T47D (cell line): ENCODE data around the gene KIF2C.
"Not testable (repeated sequence)": the region's sequence is repeated elsewhere in the genome, so short reads cannot be mapped to it uniquely, and the experiment has no call there.

Experiments used
- DNase-seq, 2 experiments: peaks; one replicate each; pipeline versions ENCODE4 v3.0.0 to v3.0.0-alpha.2; 2011 to 2012; ENCODE audit warnings: low read depth in 1 of 2, low spot score in 1 of 2
- JUND ChIP-seq: IDR thresholded peaks from 2 replicates; pipeline ENCODE4 v1.6.1; 2012; ENCODE audit warnings: low read depth
- in situ Hi-C: cut with HindIII; loops from 2 replicates; pipeline ENCODE4 v1.10.0; 2016; ENCODE audit warnings: low sequenced_read_pairs, low pct_unique_long_range_greater_than_20kb

KIF2C gene

DNA sequence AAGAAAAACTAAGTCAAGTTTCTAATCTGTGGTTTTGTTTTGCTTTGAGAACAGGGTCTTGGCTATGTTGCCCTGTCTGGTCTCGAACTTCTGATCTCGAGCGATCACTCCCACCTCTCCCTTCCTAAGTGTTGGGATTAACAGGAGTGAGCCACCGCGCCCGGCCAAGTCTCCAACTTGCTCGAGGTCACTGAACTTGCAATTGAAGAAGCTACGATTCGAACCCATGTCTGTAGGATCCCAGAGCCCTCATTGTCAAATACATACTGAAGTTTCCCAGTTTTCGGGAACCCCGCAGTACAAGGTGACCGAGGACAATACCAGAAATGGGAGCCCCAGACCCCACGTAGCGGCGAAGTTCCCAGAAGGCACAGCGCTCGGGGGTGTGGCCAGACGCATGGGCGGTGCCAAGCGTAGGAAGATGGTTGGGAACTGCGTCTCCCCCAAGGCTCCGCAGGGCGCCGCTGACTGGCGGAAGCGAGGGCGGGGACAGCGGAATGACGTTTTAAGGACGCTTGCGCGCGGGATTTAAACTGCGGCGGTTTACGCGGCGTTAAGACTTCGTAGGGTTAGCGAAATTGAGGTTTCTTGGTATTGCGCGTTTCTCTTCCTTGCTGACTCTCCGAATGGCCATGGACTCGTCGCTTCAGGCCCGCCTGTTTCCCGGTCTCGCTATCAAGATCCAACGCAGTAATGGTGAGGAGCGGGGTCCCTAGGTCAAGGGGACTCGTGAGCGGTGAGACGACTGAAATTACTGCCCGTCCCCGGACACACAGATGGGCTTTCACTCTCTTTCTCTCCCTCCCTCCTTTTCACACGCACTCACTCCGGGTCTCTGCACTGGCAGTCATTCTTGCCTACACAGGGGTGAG, at the start of gene KIF2C:
KIF2C (plus strand) TSS at position 531 of the 872 bp plus-strand sequence; CDS start at position 627, 96 bp downstream.
- in situ Hi-C loops: no loop called here
- peak; percentile 91 to 95 for DNase-seq
- TF ChIP-seq JUND: no peak

DNA sequence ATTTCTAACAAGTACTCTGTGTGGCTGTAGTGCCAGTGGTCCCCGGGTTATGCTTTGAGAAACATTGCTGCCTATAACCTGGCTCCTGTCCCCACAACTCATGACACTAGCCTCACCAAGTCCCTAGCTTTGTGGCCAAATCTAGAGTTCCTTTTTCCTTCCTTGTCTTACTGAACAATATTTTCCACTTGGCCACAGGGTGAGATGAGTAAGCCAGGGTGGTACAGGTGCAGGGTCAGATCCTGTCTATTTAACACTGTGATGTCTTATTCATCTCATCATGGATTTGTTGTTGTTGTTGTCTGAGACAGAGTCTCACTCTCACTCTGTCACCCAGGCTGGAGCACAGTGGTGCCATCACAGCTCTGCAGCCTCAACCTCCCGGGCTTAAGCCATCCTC, 46.5 kb upstream of the KIF2C start:
- no peak for TF ChIP-seq JUND
- in situ Hi-C loops: no loop called here
- no peak for DNase-seq

DNA sequence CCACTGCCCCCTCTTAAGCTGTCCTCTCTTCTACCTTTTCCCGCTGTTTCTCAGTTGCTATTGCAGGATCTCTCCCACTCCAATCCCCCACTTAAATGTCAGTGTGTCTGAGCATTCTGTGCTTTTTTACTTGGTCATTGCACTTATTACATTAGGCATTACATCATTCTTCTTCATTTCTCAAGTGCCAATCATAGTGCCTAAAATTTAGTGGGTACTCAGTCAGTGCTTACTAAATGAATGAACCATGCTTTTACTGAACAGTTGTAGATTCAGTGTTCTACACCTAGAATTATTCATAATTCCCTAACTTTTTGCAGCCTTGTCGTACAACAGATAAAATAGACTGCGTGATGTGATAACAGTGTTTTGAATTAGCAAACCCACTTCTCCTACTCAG, 45.7 kb upstream of the KIF2C start:
- in situ Hi-C loops: no loop called here
- no peak for DNase-seq
- TF ChIP-seq JUND: no peak

DNA sequence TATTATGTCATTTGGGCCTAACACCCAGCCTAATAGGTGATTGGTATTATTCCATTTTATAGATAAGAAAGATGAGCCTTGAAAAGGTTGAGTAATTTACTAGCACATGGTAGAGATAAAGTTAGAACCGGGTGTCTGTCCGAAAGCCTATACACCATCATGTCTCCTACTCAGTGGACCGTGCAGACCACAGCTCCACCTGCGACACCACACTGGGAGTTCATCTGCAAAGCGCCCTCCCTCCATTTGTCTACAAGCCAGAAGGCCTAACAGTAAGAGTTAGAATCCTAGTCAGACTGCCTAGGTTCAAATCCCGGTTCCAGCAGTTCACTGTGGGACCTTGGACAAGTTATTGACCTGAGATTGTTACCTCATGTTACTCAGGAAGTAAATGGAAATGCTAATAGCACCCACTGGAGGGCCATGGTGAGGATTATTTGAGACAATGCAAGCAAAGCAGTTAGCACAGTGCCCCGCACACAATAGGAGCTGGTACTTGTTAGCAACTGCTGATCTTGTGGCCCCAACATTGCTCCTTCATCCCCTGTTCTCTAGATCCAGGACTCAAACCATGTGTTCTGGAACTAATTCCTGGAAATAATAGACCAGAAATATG, 44.7 kb upstream of the KIF2C start:
- DNase-seq: no peak
- in situ Hi-C loops: no loop called here
- no peak for TF ChIP-seq JUND

DNA sequence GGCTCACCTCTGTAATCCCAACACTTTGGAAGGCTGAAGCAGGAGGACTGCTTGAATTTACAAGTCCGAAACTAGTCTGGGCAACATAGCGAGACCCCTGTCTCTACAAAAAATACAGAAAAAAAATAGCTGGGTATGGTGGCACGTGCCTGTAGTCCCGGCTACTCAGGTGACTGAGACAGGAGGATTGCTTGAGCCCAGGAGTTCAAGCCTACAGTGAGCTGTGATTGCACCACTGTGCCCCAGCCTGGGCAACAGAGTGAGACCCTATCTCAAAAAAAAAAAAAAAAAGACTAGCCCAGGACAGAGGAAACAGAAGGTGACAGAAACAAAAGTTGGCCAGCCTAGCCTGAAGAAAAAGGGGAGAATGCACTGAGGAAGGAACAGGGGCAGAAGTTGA, 44.0 kb upstream of the KIF2C start:
- no peak for TF ChIP-seq JUND
- no peak for DNase-seq
- in situ Hi-C loops: no loop called here

DNA sequence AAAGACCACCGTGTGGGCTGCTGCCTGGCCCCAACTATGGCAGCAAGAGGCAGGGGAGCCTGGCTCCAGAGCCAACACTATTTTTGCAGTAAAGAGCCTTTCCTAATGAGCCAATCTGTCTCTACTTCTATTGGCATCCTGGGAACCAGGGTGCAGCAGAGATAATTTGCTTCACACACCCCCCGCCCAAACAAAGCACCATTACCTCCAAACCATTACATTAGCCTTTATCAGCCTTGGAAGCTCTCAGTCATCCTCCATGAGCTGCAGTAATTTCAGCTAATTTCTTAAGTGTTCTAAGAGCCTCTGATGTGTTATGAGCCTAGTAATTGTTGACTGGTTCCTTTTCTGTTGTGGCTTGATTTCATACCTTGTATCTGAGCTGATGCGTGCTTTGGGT, 43.5 kb upstream of the KIF2C start:
- no peak for TF ChIP-seq JUND
- in situ Hi-C loops: no loop called here

DNA sequence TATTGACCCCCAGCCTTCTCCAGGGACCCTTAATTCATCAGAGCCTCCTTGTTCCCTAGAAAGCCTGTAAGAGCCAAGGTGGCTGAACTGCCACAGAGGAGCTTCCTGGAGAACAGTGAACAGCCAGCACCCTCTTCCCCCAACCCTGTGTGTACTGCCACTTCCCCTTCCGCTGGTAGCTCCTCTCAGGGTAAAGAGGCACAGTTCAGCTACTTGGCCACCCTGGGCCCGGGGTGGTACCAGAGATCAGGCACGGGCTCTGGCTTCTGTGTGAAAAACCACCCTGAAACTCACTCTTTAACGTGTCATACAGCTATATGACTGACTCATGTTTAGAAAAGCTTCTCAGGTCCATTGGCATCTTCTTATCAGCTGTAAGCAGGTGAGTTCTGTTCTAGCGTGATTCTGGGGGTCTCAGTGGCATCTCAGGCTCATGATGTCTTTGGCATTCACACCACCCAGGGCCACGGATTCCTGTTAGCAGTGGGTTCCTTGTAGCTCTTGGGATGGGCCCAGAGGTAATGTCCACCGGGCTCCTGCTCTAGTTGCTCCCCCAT, 42.8 kb upstream of the KIF2C start:
- TF ChIP-seq JUND: no peak
- DNase-seq: no peak
- in situ Hi-C loops: no loop called here

More for the DNA sequence above, 43.5 kb upstream of the KIF2C start:
- DNase-seq: no peak

DNA sequence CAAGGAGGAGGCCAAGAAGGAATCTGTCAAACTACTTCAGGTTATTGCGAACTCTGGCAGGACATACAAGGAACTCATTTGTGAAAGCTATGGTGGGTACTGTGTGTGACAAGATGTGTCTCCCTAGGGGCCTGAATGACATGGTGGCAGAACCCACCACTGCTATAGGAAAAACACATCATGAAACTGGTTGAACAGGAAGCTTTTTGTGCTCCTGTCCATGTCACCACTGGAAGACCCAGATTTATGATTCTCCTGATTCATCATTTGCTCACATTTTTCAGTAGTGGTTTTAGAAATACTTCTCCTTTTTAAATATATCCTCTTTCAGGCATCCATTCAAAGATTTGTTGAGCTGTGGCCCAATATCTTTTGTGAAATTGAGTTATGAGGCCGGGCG, 41.5 kb upstream of the KIF2C start:
- in situ Hi-C loops: no loop called here
- TF ChIP-seq JUND: no peak
- DNase-seq: no peak

DNA sequence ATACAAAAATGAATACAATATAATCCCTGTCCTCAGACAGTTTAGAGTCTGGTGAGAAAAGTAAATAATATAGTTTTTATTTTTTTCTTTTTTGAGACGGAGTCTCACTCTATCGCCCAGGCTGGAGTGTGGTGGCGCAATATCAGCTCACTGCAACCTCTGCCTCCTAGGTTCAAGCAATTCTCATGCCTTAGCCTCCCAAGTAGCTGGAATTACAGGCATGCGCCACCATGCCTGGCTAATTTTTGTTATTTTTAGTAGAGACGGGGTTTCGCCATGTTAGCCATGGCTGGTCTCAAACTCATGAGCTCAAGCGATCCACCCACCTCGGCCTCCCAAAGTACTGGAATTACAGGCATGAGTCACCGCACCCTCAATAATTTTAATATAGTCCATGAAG, 40.3 kb upstream of the KIF2C start:
- DNase-seq, in situ Hi-C loops: not testable (repeated sequence)

DNA sequence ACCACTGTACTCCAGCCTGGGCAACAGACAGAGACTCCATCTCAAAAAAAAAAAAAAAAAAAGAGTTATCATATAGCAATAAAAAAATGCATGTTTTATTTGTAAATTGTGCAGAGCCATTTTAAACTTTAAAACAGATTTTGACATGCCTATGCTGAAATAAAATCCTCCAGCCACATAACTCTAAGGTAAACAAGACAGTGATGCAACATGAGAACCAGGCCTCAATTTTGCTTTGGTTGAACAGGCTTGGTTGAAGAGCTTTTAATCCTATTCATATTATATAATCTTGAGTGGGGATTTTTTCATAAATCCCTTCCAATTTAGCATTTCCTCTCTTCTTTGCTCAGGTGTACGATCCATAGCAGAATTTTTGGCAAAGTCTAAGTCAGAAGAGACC, 39.1 kb upstream of the KIF2C start:
- no peak for DNase-seq
- no peak for TF ChIP-seq JUND
- in situ Hi-C loops: no loop called here

DNA sequence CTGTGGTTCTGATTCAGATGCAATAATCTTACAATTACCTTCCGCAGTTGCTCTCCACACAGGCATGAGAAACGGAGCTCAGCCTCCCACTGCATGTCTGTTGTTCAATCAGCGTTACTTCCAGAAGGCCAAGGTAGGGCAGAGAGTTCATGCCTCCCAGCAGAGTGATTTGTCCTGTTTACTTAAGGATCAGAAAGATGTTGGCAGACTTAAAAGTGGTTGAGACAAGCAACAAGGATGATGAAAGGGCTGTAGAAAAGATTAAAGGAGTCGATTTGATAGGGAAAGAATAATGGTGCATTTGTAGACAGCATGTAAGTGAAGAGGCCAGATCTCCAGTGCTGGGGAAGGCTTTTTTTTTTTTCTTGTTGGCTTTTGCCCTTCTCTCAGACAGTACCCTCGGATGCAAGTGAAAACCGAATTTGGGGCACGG, 38.5 kb upstream of the KIF2C start:
- TF ChIP-seq JUND: no peak
- DNase-seq: no peak
- in situ Hi-C loops: no loop called here

DNA sequence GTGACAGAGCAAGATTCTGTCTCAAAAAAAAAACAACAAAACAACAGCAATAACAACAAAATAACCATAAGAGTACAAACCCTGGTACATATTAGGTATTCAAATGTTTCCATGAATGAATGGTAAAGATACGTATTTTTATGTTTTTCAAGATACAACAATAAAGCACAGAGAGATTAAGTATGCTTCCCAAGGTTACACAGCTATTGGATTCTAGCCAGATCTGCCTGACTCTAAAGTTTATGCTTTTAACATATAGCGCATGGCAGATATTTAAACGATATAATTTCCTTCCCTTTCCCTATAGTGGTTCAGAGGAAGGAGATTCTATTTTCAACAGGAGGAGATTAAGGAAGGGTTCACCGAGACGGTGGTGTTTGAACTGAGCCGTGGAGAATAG, 34.2 kb upstream of the KIF2C start:
- in situ Hi-C loops: no loop called here
- no peak for TF ChIP-seq JUND
- DNase-seq: no peak

DNA sequence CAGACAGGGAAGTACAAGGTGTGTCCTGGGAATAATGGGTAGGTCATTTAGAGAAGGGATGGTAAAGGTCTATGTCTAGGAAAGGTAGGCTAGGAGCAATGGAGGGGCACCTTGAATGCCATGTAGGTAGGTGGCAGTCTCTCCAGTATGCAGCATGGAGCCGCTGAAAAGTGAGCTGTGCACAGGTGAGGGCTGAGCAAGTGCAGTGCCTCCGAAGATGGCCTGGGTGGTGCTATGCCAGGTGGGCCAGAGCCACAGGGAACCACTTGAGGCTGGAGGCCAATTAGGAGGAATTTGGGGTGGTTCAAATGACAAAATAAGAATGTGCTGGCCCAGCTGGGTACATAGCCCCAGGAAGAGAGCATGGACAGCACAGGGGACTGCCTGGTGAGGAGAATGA, 33.7 kb upstream of the KIF2C start:
- in situ Hi-C loops: no loop called here
- TF ChIP-seq JUND: no peak
- no peak for DNase-seq
